ENCODE results near the gene PACRG. TPM values are rescaled to one million over a fixed set of nuclear protein-coding genes. Genes with fewer than 3 reads are reported as not detected.

The PACRG gene
- total RNA-seq, 1 experiment from 2014 or later = 0.26 TPM

DNA sequence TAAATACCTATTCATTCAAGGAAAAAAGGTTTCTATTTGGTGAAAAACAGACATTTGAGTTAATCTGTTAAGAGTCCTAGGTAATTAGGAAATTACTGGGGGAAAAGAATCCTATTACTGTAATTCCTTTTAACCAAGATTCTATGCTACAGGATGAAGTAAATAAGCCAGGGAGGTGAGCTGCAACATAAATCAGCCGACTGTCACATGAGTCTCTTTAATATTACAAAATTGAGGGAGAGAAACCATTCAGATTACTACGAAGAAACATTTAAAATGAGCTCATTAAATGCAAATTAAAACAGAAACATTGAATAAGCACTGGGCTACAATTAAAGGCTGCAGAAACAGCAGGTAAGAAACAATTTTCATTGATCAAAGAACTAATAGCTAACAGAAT, 5.5 kb upstream of the PACRG start:
- Histone ChIP-seq H3K18ac (ENCODE audit: insufficient read length, low read depth, low read length) (no peak overlapping the region), H2BK120ac (ENCODE audit: low read depth, low read length, poor library complexity, severe bottlenecking) (no peak overlapping the region), H3K9me3 (ENCODE audit: control insufficient read depth, low read depth, low read length) (no peaks in the 10 kb centered on the region), H3K4me2 (ENCODE audit: insufficient read depth, insufficient read length, low read length) (no peak overlapping the region), H4K20me1 (ENCODE audit: control insufficient read depth, insufficient read depth, insufficient read length) (no peaks in the 10 kb centered on the region), H4K8ac (replicated peaks; ENCODE audit: insufficient read length, low read depth, low read length) (no peak overlapping the region), H3K27ac (ENCODE audit: insufficient read length, low read depth, low read length) (no peak overlapping the region), H3K27me3 (ENCODE audit: insufficient read depth, low read length) (no peaks in the 10 kb centered on the region), H2AK5ac (ENCODE audit: insufficient read length, low read length) (no peak overlapping the region), H3K14ac (ENCODE audit: insufficient read depth, low read length) (no peak overlapping the region), H2BK12ac (ENCODE audit: insufficient read length, low read depth, low read length) (no peak overlapping the region), H4K91ac (ENCODE audit: insufficient read length, low read depth, low read length) (no peak overlapping the region), H2BK20ac (ENCODE audit: low read depth, low read length, poor library complexity, severe bottlenecking) (no peak overlapping the region), H3K56ac (ENCODE audit: insufficient read length, low read depth, low read length) (no peak overlapping the region), H3K23ac (ENCODE audit: insufficient read length, low read depth, low read length) (no peak overlapping the region), H3K23me2 (ENCODE audit: insufficient read length, low read depth, low read length, poor library complexity, severe bottlenecking) (no peaks in the 10 kb centered on the region), H3K79me1 (ENCODE audit: insufficient read depth, low read depth, low read length, poor library complexity, severe bottlenecking) (no peaks in the 10 kb centered on the region), H3K4me1 (ENCODE audit: insufficient read depth, low read length) (no peaks in the 10 kb centered on the region), H2AFZ (ENCODE audit: low read length) (no peak overlapping the region), H3K4ac (ENCODE audit: low read depth, low read length) (no peak overlapping the region), H2BK5ac (ENCODE audit: insufficient read length, low read length) (no peak overlapping the region), H2BK15ac (ENCODE audit: low read depth, low read length) (no peak overlapping the region), H3K9ac (ENCODE audit: extremely low read depth, insufficient read length, low read length) (no peak overlapping the region), H4K5ac (ENCODE audit: insufficient read length, low read depth, low read length) (no peak overlapping the region), H3T11ph (ENCODE audit: low read length) (no peak overlapping the region), H3K79me2 (ENCODE audit: insufficient read depth, low read length) (no peaks in the 10 kb centered on the region)
- Mint-ChIP-seq H3K27ac (no peak overlapping the region), H3K27me3 (ENCODE audit: low read depth) (peaks cover 4% of the 10 kb centered on the region), H3K9me3 (no peaks in the 10 kb centered on the region; a peak in 1 of 5 replicates), H3K4me1 (peaks cover 17 to 23% of the 10 kb centered on the region in 2 experiments), H3K4me3 (no peak overlapping the region), H3K36me3 (ENCODE audit: insufficient read depth in 1 of 3, low read depth in 3 of 3) (peaks cover 0 to 1% (median 0%) of the 10 kb centered on the region in 3 experiments; a peak in 3 of 7 replicates)
- no peak for DNase-seq
- TF ChIP-seq, protein P1, sequence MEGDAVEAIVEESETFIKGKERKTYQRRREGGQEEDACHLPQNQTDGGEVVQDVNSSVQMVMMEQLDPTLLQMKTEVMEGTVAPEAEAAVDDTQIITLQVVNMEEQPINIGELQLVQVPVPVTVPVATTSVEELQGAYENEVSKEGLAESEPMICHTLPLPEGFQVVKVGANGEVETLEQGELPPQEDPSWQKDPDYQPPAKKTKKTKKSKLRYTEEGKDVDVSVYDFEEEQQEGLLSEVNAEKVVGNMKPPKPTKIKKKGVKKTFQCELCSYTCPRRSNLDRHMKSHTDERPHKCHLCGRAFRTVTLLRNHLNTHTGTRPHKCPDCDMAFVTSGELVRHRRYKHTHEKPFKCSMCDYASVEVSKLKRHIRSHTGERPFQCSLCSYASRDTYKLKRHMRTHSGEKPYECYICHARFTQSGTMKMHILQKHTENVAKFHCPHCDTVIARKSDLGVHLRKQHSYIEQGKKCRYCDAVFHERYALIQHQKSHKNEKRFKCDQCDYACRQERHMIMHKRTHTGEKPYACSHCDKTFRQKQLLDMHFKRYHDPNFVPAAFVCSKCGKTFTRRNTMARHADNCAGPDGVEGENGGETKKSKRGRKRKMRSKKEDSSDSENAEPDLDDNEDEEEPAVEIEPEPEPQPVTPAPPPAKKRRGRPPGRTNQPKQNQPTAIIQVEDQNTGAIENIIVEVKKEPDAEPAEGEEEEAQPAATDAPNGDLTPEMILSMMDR (conservative IDR thresholded peaks at IDR 0.05) = no peak
- WGBS (ENCODE audit: extremely low coverage, insufficient read length, low lambda C conversion rate) = no CpG with 5 or more reads among the region's 2 CpGs
